GM19463 (cell line): ENCODE measurements around the gene TENT4B.
"Not testable (repeated sequence)": the region's sequence is repeated elsewhere in the genome, so short reads cannot be mapped to it uniquely, and the experiment has no call there.

ENCODE experiments used
- ATAC-seq: cut with Tn5 transposase; IDR thresholded peaks from one replicate; pipeline ENCODE4 v1.9.1; 2021; ENCODE audit warnings: mild to moderate bottlenecking, moderate library complexity; ENCODE audit not compliant: unreplicated experiment

The TENT4B gene

DNA sequence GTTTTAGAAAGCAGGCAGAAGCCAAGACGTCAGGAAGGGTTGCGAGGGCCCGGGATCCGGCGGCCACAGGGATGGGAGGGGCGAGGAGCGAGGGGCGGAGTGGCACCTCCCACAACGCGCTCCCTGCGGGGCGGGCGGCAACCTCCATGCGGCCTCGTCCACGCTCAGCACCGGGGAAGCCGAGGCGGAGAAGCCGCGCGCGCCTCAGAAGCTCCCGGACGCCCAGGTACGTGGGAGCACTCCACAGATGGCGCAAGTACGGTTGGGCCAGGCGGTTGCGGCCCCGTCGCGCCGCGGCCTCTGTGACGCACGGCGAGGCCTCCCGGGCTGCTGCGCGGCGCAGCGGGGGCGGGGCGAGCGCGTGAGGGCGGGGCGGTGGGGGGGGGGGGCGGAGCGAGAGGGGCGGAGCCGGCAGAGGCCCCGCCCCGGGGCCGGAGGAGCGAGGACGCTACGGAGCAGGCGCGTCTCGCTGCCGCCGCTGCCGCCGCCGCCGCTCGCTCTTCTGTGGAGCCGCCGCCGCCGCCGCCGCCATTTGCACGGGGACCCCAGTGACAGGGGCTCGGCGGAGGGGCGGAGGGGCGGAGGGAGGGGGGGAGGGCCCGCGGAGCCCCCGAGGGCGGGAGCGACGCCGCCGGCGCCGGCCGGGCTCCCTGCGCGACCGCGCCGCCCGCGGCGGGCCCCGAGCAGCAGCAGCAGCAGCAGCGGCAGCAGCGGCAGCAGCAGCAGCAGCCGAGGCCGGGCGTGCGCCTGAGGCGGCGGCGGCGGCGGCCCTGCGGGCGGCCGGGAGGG is at the start of gene TENT4B:
TSS of gene TENT4B (plus strand) at position 500 of the 789 bp plus-strand sequence. CDS start 316 bp downstream, outside the sequence.
- ATAC-seq, result peak; percentile 69

DNA sequence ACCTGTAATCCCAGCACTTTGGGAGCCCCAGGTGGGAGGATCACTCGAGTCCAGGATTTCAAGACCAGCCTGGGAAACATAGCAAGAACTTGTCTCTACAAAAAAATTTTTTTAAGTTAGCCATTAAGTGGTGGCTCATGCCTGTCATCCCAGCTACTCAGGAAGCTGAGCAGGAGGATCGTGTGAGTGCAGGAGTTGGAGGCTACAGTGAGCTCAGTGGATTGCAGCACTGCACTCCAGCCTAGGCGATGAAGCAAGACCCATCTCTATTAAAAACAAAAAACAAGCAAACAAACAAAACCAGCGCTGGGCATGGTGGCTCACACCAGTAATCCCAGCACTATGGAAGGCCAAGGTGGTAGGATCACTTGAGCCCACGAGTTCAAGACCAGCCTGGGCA is 49.3 kb upstream of the TENT4B start:
- no peak for ATAC-seq

DNA sequence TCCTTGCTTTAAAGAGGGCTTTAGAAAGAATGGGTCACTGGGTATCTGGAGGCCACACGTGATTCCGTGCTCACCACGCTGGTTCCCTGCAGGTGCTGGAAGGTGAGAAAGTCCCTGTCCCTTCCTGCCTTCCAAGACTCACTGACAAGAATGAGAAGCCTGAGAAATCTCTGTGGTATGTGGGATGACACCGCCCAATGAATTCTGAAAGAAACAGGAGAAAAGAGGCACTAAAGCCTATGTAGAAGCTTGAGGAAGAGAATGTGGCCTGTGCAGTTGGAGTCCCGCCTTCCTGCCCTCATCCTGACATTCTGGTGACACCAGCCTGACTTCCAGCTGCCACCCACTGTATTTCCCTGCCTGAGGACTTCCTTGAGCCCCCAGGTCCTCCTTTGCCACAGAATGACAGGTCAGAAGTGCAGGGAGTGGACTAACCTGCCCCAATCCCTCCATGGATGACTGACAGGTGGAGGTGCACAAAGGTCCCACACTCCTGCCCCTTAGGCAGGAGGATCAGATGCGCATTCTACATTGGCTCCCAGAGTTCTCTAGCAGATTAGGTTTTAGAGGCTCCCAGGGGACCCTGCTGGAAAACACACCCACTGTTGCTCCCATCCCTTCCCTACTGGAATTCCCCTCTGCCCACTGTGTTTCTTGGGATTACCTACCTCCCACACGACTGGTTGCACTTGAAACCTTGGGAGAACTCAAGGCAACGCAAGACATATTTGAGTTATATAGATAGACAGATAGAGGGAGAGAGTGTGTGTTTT is 38.6 kb upstream of the TENT4B start:
- ATAC-seq, result no peak

DNA sequence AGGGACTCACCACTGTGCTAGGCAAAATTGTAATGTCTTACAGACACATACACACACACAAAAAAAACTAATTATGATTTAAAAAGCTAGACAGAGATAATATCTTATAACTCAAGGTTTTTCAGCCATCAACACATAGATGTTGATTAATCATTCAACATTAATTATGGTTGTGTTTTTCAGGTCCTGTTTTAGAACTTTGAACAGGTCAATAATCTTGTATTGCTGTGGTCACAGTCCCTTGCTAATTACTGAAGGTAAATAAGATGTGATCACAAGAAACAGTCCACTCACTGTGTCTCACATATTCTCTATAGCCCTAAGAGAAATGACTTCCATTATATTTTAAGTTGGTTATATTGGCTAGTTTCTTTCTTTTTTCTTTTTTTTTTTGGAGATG is 32.4 kb upstream of the TENT4B start:
- no peak for ATAC-seq

DNA sequence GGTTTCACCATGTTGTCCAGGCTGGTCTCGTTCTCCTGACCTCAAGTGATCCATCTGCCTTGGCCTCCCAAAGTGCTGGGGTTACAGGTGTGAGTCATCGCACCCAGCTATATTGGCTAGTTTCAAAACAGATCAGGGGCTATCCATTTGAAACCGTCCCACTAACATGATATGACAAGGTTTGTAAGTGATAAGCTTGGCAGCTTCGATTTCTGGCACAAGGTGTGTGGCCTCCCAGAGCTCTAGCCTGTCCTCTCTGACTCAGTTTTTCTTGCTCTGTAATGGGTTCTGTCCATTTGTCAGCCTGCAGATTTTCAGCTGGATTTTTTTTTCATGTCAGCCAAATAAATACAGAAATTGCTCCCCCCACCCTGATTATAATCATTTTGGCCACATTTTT is 31.8 kb upstream of the TENT4B start:
- peak; percentile 58 for ATAC-seq

DNA sequence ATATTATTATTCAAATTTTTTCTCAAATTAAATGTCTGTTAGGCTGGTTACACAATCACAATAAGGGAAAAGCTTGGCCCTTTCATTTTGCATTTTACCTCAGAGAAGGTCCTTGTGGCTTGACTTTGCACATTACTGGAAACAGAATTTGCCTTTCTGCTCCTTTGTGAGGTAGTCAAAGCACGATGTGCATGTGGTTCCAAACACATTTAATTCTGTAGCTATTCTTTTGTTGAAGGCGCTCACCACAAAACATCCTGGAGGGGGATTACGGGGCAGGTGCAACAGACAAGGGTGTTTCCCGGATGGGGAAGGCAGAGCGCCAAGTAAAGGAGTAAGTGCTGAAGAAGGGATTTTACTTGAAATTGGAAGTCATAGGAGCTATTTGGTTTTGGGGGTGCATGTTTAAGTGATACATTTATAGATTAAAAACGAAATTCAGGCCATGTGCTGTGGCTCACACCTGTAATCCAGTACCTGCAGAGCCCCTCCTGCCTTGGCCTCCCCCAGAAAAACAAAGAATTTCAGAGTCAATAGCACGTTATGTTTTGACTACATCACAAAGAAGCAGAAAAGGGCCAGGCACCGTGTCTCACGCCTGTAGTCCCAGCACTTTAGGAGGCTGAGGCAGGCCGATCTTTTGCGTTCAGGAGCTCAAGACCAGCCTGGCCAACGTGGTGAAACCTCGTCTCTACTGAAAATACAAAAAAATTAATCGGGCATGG is 31.2 kb upstream of the TENT4B start:
- ATAC-seq, result peak; percentile 63

DNA sequence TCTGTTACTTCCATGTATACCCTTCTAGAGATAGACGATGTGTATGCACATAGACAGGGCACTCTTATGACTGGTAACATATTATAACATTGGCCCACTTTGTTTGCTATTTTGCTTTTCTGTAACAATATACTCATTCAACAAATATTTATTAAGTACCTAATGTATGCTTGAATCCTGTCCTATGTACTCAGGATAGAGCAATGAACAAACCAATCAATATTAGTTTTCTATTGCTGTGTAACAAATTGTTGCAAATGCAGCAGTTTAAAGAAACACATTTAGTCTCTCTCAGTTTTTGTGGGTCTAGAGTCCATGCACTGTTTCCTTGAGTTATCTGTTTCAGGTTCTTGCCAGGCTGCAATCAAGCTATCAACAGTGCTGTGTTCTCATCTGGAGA is 29.7 kb upstream of the TENT4B start:
- ATAC-seq, result no peak

DNA sequence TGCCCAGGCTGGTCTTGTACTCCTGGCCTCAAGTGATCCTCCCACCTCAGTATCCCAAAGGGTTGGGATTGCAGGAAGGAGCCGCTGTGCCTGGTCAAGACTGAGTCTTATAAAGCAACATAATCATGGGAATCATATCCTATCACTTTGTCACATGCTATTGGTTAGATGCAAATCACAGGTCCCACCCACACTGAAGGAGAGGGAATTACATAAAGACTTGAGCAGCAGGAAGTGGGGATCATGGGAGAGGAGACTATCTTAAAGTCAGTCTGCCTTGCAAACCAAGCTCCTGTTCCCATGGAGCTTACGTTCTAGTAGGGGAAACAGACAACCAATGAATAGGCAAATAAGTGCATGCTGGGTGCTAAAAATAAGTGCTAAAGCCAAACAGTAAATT is 28.3 kb upstream of the TENT4B start:
- no peak for ATAC-seq

DNA sequence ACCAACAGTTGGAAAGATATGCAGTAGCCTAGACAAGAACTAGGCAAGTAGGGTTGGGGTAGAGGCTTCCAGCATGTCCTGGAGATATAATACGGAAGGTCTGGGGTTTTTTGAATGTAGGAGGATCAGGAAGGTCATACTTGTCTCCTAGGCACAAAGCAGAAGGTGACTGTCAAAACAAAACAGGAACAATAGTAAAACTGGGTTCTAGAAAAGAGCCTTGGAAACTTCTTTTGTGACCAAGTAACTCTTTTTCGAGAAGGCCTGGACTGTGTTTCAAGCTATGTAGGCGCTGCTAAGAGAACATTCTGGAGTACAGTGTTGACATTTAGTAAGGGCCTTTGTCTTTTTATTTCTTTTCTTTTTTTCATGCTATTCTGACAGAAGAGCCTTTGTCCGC is 26.9 kb upstream of the TENT4B start:
- ATAC-seq, result no peak

DNA sequence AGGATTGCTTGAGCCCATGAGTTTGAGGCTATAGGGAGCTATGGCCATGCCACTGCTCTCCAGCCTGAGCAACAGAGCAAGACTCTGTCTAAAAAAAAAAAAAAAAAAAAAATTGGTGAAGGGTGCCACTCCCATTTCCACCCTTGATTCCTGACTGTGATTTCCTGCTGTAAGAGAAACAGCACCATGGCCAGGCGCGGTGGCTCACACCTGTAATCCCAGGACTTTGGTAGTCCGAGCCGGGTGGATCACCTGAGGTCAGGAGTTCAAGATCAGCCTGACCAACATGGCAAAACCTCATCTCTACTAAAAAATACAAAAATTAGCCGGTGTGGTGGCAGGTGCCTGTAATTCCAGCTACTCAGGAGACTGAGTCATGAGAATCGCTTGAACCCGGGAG is 20.5 kb upstream of the TENT4B start:
- ATAC-seq, result not testable (repeated sequence)

DNA sequence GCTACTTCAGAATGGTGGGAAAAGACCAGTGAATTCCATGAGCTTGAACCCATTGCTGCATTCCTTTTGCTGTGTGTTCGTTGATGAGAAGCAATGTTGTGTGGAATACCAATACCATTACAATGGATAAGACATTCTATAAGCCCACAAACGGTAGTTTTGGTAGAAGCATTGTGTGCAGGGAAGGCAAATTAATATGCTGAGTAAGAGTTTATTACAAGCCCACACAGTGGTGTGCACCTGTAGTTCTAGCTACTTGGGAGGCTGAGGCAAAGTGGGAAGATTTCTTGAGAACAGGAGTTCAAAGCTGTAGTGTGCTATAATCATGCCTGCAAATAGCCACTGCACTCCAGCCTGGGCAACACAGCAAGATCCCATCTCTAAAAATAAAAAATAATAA is 19.9 kb upstream of the TENT4B start:
- ATAC-seq, result no peak

DNA sequence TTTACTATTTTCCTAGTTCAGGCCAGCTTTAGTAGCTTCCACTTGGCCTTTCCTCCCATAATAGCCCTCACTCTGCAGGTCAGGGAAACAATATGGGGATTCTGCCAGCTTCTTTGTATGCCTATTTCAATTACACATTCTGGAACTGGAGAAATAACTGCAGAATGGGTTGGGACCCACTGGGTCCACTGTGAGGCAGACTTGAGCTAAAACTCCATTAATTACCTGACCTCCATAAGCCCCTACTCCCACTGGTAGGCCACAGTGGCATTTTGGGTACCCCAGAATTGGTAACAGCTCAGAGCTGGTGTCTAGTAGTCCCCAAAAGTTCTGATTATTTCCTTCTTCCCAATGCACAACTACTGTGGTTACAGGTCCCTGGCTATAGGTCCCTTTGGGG is 16.7 kb upstream of the TENT4B start:
- no peak for ATAC-seq

DNA sequence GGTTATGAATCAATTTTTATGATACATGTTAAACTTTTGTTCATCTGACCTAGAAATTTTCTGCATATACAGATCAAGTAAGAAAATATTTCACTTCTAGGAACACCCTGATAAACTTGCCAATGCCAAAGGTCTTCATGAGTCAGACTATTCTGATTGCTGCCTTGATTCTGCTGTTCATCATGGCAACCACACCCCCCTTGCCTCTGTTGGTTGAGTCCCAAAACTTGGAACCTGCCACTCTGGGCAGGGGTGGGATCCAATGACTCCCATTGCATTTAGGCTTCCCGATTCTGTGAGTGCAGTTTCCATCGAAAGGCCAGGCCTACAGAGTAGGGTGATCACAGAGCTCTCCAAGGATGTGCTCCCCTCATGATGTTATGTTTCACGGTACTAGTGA is 15.8 kb upstream of the TENT4B start:
- no peak for ATAC-seq

DNA sequence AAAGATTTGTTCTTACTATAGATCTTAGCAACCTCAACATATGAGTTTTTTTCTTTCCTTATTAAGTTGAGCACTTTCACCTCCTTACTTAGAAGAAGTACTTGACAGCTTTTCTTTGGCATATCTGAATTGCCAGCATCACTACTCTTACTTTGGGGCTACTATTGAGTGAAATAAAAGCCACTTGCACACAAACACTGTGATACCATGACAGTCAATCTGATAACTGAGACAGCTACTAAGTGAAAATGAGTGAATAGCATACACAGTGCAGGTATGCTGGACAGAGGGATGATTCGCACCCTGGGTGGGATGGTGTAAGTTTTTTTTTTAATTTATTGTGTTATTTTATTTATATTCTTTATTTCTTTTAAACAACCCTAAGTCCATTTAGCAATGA is 13.5 kb upstream of the TENT4B start:
- no peak for ATAC-seq

DNA sequence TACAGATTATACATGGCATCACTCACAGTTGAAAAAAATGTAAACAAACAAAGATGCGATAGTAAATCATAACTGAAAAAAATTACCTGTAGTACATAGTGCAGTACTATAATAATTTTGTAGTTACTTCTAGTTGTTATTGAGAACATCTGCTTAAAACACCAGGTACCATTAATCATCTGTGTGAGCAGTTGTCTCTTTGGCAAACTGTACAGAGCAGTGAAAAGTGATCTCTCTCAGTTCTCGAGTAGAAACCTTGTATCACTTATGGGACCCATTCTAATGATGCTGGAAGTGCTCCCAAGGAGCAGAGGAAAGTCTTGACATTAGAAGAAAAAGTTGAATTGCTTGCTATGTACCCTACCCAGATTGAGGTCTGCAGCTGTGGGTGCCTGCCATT is 8.9 kb upstream of the TENT4B start:
- no peak for ATAC-seq

DNA sequence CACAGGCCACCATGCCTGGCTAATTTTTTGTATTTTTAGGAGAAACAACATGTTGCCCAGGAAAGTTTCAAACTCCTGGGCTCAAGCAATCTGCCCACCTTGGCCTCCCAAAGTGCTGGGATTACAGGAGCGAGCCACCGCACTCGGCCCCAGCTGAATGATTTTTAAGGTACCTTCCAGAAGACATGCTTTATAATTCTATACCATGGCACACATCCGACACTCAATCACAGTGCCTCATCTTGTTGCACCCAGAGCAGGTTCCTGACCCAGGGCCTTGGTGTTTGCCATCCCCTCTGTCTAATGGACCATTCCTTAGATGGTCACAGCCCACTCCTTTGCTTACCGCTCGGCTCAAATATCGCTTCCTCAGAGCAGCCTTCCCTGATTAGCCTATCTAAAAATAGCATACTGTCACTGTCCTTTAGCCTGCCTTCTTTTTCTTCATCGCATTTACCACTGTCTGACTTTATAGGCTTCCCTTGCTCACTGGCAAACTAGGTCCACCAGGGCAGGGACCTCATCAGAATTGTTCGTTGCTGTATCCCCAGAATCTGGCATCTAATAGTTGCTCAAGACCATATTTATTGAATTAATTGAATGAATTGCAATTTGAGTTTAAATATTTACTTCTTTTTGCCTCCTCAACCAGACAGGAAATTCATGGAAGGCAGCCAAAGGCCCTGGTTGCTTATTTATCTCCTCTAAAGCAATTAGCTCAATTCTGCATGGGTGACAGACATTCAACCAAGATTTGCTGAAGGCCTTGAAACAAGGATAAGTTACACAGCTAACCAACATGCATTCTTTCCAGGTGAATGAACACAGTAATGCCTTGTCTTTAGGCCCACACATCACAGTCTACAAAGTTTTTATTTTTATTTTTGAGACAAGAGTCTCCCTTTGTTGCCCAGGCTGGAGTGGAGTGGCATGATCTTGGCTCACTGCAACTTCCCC is 6.3 kb upstream of the TENT4B start:
- no peak for ATAC-seq

DNA sequence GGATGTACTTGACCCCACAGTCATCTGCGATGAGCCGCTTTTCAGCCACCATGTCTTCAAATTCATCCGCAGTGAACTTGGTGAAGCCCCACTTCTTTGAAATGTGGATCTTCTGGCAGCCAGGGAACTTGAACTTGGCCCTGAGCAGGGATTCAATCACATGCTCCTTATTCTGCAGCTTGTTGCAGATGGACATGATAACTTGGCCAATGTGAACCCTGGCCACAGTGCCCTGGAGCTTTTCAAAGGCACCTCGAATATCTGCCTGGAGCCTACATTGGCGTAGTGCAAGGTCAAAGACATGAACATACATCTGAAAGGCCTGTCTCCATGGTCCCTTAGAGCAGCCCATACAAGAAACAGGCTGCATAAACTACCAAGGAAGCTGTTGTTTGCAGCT is 1.8 kb upstream of the TENT4B start:
- ATAC-seq, result no peak

DNA sequence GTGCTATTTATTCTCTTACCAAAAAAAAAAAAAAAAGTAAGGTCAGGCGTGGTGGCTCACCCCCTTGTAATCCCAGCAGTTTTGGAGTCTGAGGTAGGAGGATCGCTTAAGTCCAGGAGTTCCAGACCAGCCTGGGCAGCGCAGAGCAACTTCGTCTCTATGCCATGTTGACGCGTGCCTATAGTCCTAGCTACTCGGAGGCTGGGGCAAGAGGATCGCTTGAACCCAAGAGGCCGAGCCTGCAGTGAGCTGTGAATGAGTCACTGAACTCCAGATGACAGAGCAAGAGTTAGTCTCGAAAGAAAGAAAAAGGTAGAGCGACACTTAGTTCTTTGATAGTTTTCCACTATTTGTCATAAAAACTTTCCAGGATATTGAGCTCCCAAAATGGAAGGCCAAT is 1.4 kb upstream of the TENT4B start:
- no peak for ATAC-seq

DNA sequence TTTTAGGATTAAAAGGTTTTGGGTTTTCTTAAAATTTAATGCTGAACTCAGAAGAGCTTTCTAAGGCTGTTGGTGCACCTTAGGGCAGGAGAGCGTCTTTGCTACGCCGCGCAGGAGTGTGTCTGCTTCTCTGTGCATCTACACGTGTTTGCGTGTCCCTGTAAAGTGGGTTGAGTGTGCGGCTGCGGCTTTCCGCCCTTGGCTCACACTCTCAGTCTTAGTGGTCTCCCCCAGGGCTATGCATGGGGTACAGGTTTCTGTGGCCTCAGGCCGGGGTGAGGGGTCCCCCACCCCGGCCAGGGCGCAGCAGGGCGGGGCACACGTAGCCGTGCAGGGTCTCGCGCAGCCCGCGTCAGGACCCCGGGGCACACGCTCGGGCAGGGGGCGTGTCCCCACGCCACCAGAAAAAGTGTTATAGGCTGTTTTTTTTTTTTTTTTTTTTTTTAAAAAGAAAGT is 727 bp upstream of the TENT4B start:
- ATAC-seq, result peak; percentile 52

DNA sequence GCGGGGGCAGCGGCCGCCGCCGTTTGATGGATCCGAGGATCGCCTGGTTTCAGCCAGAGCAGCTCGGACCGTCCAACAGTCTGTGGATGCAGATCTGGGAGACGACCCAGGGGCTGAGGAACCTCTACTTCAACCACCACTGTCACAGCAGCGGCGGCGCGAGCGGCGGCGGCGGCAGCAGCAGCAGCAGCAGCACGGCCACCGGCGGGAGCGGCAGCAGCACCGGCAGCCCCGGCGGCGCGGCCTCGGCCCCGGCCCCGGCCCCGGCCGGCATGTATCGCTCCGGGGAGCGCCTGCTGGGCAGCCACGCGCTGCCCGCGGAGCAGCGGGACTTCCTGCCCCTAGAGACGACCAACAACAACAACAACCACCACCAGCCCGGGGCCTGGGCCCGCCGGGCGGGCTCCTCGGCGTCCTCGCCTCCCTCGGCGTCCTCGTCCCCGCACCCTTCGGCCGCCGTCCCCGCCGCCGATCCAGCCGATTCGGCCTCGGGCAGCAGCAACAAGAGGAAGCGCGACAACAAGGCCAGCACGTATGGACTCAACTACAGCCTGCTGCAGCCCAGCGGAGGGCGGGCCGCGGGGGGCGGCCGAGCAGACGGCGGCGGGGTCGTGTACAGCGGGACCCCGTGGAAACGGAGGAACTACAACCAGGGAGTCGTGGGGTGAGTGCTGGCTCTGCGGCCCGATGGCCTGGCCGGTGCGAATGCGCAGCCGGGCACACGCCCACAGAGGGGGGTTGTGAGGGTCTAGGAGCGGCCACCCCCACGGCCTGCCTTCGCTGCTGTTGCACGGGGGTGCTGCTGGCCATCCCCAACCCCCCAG is 702 bp downstream of the TENT4B start:
- ATAC-seq, result peak; percentile 14
